NB4 (cell line): ENCODE data around the gene DAAM2.

ENCODE experiments used
- DNase-seq: peaks from one replicate; pipeline ENCODE4 v3.0.0; 2010; ENCODE audit warnings: low read depth
- H3K4me3 ChIP-seq: one replicate; pipeline ENCODE4 v1.5.1; 2011; ENCODE audit warnings: mild to moderate bottlenecking, low read depth, low read length, moderate library complexity
- CTCF ChIP-seq: IDR thresholded peaks from one replicate; pipeline ENCODE4 v1.5.1; 2012; ENCODE audit warnings: low read depth, low read length
- MYC ChIP-seq: IDR thresholded peaks from 2 replicates; pipeline ENCODE4 v1.6.1; 2011; ENCODE audit warnings: low read depth, low read length
- POLR2A ChIP-seq: IDR thresholded peaks from 2 replicates; pipeline ENCODE4 v1.6.1; 2011; ENCODE audit warnings: mild to moderate bottlenecking; ENCODE audit not compliant: insufficient read length; ENCODE audit errors: extremely low read depth
- TF ChIP-seq, protein P1 (sequence below): IDR thresholded peaks from 2 replicates; pipeline ENCODE4 v1.6.1; 2011; ENCODE audit warnings: low read depth, low read length

The DAAM2 gene

DNA sequence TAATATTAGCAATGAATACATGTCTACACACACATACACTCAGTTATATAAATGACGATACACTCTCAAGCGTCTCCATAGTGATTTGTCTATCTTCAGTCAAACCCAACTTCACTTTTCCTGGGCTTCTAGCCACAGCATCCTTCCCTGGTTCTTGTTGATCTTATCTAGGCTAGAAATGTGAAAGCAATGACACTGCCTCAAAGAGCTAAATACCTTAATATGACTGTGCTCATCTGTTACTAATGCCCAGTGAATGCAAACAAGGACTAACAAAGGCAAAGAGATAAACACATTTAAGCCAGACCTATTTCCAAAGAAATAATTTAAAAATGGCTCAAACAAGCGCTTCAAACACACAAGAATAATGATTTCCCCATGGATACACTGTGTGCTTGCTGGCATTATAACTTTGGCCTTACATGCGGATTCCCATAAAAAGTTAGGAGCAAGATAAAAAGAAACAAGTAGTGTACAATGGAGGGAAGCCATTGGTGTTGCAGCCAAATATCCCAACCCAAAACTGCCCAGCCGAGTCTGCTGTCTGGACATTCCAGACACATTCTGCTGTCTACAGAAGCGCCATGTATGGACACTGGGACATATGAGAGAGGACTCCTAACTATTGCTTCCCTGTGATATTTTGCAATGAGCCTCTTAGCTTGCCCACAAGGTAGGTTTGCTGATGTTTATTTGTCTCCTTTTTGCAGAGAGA lies 19.5 kb upstream of the DAAM2 start:
- no peak overlapping the region for H3K4me3 ChIP-seq
- no peak for DNase-seq
- TF ChIP-seq, protein P1, sequence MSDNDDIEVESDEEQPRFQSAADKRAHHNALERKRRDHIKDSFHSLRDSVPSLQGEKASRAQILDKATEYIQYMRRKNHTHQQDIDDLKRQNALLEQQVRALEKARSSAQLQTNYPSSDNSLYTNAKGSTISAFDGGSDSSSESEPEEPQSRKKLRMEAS, result no peak
- no peak for TF ChIP-seq MYC
- TF ChIP-seq POLR2A, result no peak
- no peak for TF ChIP-seq CTCF

GRCh38 chr6:39773782-39774181 lies 18.4 kb upstream of the DAAM2 start:
- TF ChIP-seq CTCF (no peak), POLR2A (no peak), MYC (no peak)
- TF ChIP-seq, protein P1, result no peak
- no peak for DNase-seq
- H3K4me3 ChIP-seq, result no peak overlapping the region

DNA sequence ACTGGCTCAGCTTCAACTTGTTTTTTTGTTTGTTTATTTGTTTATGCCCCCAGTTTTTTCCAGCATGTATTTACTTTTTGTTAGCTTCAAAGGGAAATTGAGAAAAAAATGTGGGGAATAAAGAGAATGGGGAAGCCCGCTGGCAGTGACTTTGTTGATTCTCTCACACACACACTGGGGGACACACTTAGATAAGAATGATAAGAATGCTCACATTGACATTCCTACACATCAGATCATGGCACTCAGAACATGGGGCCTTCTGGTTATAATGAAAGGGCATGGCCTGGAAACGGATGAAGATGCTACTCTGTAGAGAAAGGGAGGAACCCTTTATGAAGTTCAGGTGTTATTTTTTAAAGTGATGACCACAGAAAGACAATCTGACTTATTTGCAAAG lies 15.6 kb upstream of the DAAM2 start:
- no peak for DNase-seq
- H3K4me3 ChIP-seq, result no peak overlapping the region
- TF ChIP-seq, protein P1, result no peak
- no peak for TF ChIP-seq CTCF
- no peak for TF ChIP-seq POLR2A
- no peak for TF ChIP-seq MYC

- H3K4me3 ChIP-seq, result no peak overlapping the region
- TF ChIP-seq, protein P1, result no peak
- TF ChIP-seq MYC, result no peak
- TF ChIP-seq POLR2A, result no peak
- no peak for TF ChIP-seq CTCF
- DNase-seq, result no peak
These were observed 15.0 kb upstream of the DAAM2 start for GRCh38 chr6:39777218-39777617.

GRCh38 chr6:39777661-39778060 lies 14.5 kb upstream of the DAAM2 start:
- TF ChIP-seq MYC (no peak), CTCF (no peak), POLR2A (no peak)
- TF ChIP-seq, protein P1, result no peak
- no peak for DNase-seq
- no peak overlapping the region for H3K4me3 ChIP-seq
